ENCODE data around the gene RAB11FIP4.

Gene RAB11FIP4

DNA sequence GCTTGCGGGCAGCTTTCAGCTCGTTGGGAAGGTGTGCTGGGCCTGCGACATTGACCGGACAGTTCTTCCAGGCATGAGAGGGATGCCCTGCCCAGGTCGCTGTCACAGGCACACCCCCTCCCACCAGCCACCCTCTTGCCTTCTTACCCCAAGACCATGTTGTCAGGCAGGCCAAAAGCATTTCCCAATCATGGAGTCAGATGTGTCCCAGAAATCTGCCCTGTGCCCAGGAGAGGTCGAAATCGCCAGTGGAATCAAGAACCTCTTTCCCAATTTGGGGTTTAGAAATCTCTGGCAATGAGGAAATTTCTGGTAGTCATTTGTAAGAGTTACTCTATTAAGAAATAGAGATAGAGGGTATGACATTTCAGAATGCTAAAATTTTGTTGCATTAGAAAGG, 177.1 kb downstream of the RAB11FIP4 start:
- no peak for DNase-seq (ENCODE audit: extremely low spot score)
- CTCF ChIA-PET, result no interaction called here
- POLR2A ChIA-PET, result no interaction called here
- TF ChIP-seq, protein P1, sequence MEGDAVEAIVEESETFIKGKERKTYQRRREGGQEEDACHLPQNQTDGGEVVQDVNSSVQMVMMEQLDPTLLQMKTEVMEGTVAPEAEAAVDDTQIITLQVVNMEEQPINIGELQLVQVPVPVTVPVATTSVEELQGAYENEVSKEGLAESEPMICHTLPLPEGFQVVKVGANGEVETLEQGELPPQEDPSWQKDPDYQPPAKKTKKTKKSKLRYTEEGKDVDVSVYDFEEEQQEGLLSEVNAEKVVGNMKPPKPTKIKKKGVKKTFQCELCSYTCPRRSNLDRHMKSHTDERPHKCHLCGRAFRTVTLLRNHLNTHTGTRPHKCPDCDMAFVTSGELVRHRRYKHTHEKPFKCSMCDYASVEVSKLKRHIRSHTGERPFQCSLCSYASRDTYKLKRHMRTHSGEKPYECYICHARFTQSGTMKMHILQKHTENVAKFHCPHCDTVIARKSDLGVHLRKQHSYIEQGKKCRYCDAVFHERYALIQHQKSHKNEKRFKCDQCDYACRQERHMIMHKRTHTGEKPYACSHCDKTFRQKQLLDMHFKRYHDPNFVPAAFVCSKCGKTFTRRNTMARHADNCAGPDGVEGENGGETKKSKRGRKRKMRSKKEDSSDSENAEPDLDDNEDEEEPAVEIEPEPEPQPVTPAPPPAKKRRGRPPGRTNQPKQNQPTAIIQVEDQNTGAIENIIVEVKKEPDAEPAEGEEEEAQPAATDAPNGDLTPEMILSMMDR (IDR thresholded peaks at IDR 0.05; ENCODE audit: control extremely low read depth, extremely low read depth, low read depth, missing control alignments), result no peak

DNA sequence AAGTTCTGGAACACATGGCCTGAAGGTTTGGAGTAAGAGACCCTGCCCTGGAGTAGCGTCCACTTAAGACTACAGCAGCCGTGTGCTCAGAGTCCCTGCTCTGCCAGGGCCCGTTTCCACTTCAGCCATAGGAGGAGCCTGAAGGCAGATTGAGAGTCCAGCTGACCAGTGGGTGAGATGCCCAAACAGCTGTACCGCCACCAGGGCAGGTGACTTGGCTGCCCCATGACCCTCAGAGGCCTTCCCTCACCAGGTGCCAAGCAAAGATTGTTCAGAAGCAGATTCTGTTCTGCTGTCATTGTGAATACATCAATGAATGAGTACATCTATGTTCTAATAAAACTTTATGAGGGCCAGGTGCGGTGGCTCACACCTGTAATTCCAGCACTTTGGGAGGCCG, 178.8 kb downstream of the RAB11FIP4 start:
- POLR2A ChIA-PET, result no interaction called here

GRCh38 chr17:31570951-31571892, 179.7 kb downstream of the RAB11FIP4 start:
- no peak for DNase-seq (ENCODE audit: extremely low spot score)
- TF ChIP-seq, protein P1 (IDR thresholded peaks at IDR 0.05; ENCODE audit: control extremely low read depth, extremely low read depth, low read depth, missing control alignments), result no peak
- ChIA-PET POLR2A (no interaction called here), CTCF (no interaction called here)

More for the DNA sequence above, 178.8 kb downstream of the RAB11FIP4 start:
- CTCF ChIA-PET, result no interaction called here
- DNase-seq (ENCODE audit: extremely low spot score), result no peak
- TF ChIP-seq, protein P1 (IDR thresholded peaks at IDR 0.05; ENCODE audit: control extremely low read depth, extremely low read depth, low read depth, missing control alignments), result no peak

- CTCF ChIA-PET, result interaction anchor here (1.1 to 1.5 kb wide), 2 partner anchors 10 to 14 kb away, joined by 3 to 5 read pairs; no protein-coding TSS in a partner anchor
- POLR2A ChIA-PET, result no interaction called here
- TF ChIP-seq, protein P1 (IDR thresholded peaks at IDR 0.05; ENCODE audit: control extremely low read depth, extremely low read depth, low read depth, missing control alignments), result no peak
- no peak for DNase-seq (ENCODE audit: extremely low spot score)
These were observed 180.9 kb downstream of the RAB11FIP4 start for GRCh38 chr17:31572341-31572740.

DNA sequence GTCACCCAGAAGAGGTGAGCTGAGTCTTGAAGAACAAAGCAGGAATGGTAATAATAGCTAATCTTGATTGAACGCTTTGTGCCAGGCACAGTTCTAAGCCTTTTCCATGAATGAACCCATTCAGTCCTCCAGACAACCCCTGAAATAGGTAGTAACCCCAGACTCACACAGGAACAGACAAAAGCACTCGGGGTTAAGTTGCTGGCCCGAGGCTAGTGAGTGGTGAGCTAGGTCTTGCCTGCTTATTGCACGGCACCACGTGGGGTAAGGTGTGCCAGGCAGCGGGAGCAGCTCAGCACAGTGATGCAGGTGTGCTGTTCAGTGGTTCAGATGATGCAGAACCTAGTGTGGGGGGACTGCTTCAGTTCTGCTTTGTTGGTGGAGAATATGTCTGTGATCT, 181.6 kb downstream of the RAB11FIP4 start:
- TF ChIP-seq, protein P1 (IDR thresholded peaks at IDR 0.05; ENCODE audit: control extremely low read depth, extremely low read depth, low read depth, missing control alignments), result no peak
- CTCF ChIA-PET, result interaction anchor here (1.1 to 1.5 kb wide), 4 partner anchors 10 to 17 kb away, joined by 3 to 5 read pairs (median 3); no protein-coding TSS in a partner anchor
- no peak for DNase-seq (ENCODE audit: extremely low spot score)
- POLR2A ChIA-PET, result interaction anchor here (0.5 kb wide), 1 partner anchor 299 kb away, joined by 3 read pairs; no protein-coding TSS in a partner anchor

GRCh38 chr17:31573861-31574260, 182.4 kb downstream of the RAB11FIP4 start:
- ChIA-PET POLR2A (no interaction called here), CTCF (interaction anchor here (1.0 to 1.5 kb wide), 5 partner anchors 8 to 50 kb away, joined by 3 to 5 read pairs (median 3); no protein-coding TSS in a partner anchor)
- TF ChIP-seq, protein P1 (IDR thresholded peaks at IDR 0.05; ENCODE audit: control extremely low read depth, extremely low read depth, low read depth, missing control alignments), result no peak
- no peak for DNase-seq (ENCODE audit: extremely low spot score)
